NB4 (cell line): ENCODE data around the gene PLA2G6.

ENCODE experiments used
- MYC ChIP-seq: IDR thresholded peaks from 2 replicates; pipeline ENCODE4 v1.6.1; 2011; ENCODE audit warnings: low read depth, low read length
- POLR2A ChIP-seq: IDR thresholded peaks from 2 replicates; pipeline ENCODE4 v1.6.1; 2011; ENCODE audit warnings: mild to moderate bottlenecking; ENCODE audit not compliant: insufficient read length; ENCODE audit errors: extremely low read depth
- TF ChIP-seq, protein P1 (sequence below): IDR thresholded peaks from one replicate; pipeline ENCODE4 v1.5.1; 2012; ENCODE audit warnings: low read depth, low read length
- TF ChIP-seq, protein P2 (sequence below): IDR thresholded peaks from 2 replicates; pipeline ENCODE4 v1.6.1; 2011; ENCODE audit warnings: low read depth, low read length

DNA sequence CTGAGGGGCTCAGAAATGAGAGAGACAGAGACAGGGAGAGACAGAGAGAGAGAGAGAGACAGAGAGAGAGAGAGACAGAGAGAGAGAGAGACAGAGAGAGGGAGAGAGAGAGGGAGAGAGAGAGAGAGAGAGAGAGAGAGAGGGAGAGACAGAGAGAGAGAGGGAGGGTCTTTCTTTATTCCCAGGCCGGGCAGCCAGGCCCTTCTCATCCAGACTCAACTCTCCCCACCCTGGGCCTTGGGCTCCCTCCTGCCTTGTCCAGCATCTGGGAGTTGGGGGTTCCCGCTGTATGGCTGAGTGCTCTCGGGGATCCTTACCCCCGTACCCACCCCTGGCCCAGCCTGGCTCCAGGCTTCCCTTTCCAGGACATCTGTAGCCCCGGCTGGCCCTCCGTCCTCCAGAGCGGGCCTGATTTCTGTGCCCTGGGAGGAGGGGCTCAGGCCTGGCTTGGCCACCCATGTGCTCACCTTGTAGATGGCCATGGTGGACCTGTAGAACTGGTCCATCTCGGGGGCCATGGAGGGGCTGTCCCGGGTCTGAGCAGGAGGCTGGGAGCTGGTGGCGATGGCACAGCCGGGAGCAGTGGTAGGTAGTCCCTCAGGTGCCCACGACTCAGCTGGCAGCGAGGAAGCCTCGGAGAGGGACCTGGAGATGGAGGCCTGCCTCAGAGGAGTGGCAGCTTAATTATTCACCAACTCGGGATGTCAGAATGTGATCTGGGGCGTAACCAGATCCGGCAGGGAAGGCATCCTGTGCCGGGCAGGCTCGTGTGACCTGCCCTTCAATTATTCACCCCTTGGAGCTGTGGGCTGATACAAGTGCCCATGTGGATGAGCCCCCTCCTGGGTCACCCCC is 71.4 kb downstream of the PLA2G6 start, which contains the start of gene BAIAP2L2:
- TF ChIP-seq, protein P1, sequence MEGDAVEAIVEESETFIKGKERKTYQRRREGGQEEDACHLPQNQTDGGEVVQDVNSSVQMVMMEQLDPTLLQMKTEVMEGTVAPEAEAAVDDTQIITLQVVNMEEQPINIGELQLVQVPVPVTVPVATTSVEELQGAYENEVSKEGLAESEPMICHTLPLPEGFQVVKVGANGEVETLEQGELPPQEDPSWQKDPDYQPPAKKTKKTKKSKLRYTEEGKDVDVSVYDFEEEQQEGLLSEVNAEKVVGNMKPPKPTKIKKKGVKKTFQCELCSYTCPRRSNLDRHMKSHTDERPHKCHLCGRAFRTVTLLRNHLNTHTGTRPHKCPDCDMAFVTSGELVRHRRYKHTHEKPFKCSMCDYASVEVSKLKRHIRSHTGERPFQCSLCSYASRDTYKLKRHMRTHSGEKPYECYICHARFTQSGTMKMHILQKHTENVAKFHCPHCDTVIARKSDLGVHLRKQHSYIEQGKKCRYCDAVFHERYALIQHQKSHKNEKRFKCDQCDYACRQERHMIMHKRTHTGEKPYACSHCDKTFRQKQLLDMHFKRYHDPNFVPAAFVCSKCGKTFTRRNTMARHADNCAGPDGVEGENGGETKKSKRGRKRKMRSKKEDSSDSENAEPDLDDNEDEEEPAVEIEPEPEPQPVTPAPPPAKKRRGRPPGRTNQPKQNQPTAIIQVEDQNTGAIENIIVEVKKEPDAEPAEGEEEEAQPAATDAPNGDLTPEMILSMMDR: no peak
- TF ChIP-seq POLR2A: no peak
- TF ChIP-seq, protein P2, sequence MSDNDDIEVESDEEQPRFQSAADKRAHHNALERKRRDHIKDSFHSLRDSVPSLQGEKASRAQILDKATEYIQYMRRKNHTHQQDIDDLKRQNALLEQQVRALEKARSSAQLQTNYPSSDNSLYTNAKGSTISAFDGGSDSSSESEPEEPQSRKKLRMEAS: no peak
- TF ChIP-seq MYC: no peak
